HepG2 (cell line): ENCODE results near the gene DLG4. TPM values are rescaled to one million over a fixed set of nuclear protein-coding genes. Genes with fewer than 3 reads are reported as not detected.

ENCODE experiments used
- CBFB ChIP-seq: sonication (generic); formaldehyde crosslinking; IDR thresholded peaks from 2 replicates; pipeline ENCODE4 v1.4.0; 2020; ENCODE audit warnings: missing genetic modification reagents
- HNRNPK ChIP-seq: fragments of 200-400 bp; formaldehyde crosslinking; IDR thresholded peaks from 2 replicates; pipeline ENCODE4 v1.6.1; 2018; ENCODE audit warnings: low read length, low read depth, moderate library complexity, mild to moderate bottlenecking; ENCODE audit not compliant: poor library complexity, severe bottlenecking
- SALL1 ChIP-seq: sonication (generic); formaldehyde crosslinking; IDR thresholded peaks from 2 replicates; pipeline ENCODE4 v1.8.0; 2022; ENCODE audit warnings: mild to moderate bottlenecking, missing genetic modification reagents
- SMARCC2 ChIP-seq: fragments of 450-650 bp; IDR thresholded peaks from 2 replicates; pipeline ENCODE4 v1.6.1; 2017; ENCODE audit warnings: antibody characterized with exemption, mild to moderate bottlenecking
- ZNF468 ChIP-seq: sonication (generic); formaldehyde crosslinking; IDR thresholded peaks from 2 replicates; pipeline ENCODE4 v1.8.0; 2022; ENCODE audit warnings: mild to moderate bottlenecking, moderate library complexity, missing genetic modification reagents
- ZNF607 ChIP-seq: sonication (generic); formaldehyde crosslinking; IDR thresholded peaks from 2 replicates; pipeline ENCODE4 v1.5.1; 2020; ENCODE audit warnings: missing genetic modification reagents, mild to moderate bottlenecking, borderline replicate concordance
- ZNF749 ChIP-seq: sonication (generic); formaldehyde crosslinking; IDR thresholded peaks from 2 replicates; pipeline ENCODE4 v1.8.0; 2022; ENCODE audit warnings: mild to moderate bottlenecking, missing genetic modification reagents, moderate library complexity, borderline replicate concordance
- polyA plus RNA-seq, 8 experiments: library from polyadenylated mRNA; depleted of rRNA in 3 of 8; stranded (reverse) in 7 of 8; unstranded in 1 of 8; fragments of >200 nt; fragmentation: Illumina TruSeq in 4 of 8; extraction: Trizol in 4 of 8; gene quantifications; 2 replicates each; pipeline versions ENCODE4 v1.2.1 to v1.2.3, GENCODE V29; 2011 to 2016; ENCODE audit warnings: low read depth in 4 of 8, missing spikeins in 1 of 8, mixed read lengths in 1 of 8; ENCODE audit not compliant: insufficient read depth in 1 of 8
- total RNA-seq, 5 experiments: library from RNA; depleted of rRNA; stranded (reverse); fragments of >200 nt; fragmentation: Illumina TruSeq; extraction: Trizol; gene quantifications; 2 replicates each; pipeline ENCODE4 v1.2.3, GENCODE V29; 2016; ENCODE audit warnings: low read depth in 1 of 5
- TF ChIP-seq, protein P1 (sequence below): sonication (generic); formaldehyde crosslinking; IDR thresholded peaks from 2 replicates; pipeline ENCODE4 v1.4.0; 2020; ENCODE audit warnings: missing genetic modification reagents
- TF ChIP-seq, protein P2 (sequence below): sonication (generic); formaldehyde crosslinking; IDR thresholded peaks from 2 replicates; pipeline ENCODE4 v1.8.1; 2022; ENCODE audit warnings: mild to moderate bottlenecking, missing genetic modification reagents
- TF ChIP-seq, protein P3 (sequence below): IDR thresholded peaks from 2 replicates; pipeline ENCODE4 v1.6.1; 2012; ENCODE audit warnings: inconsistent platforms
- TF ChIP-seq, protein P4 (sequence below): sonication (generic); formaldehyde crosslinking; IDR thresholded peaks from 2 replicates; pipeline ENCODE4 v1.4.0; 2020; ENCODE audit warnings: mild to moderate bottlenecking, missing genetic modification reagents
- TF ChIP-seq, protein P5 (sequence below): sonication (generic); formaldehyde crosslinking; IDR thresholded peaks from 2 replicates; pipeline ENCODE4 v1.5.1; 2020; ENCODE audit warnings: missing genetic modification reagents, mild to moderate bottlenecking, borderline replicate concordance

The DLG4 gene
- total and polyA plus RNA-seq, 2 of the 13 experiments (the other 11 are each of a cell fraction or from before 2014, with no cell fraction given): 0.71 to 4.3 TPM

DNA sequence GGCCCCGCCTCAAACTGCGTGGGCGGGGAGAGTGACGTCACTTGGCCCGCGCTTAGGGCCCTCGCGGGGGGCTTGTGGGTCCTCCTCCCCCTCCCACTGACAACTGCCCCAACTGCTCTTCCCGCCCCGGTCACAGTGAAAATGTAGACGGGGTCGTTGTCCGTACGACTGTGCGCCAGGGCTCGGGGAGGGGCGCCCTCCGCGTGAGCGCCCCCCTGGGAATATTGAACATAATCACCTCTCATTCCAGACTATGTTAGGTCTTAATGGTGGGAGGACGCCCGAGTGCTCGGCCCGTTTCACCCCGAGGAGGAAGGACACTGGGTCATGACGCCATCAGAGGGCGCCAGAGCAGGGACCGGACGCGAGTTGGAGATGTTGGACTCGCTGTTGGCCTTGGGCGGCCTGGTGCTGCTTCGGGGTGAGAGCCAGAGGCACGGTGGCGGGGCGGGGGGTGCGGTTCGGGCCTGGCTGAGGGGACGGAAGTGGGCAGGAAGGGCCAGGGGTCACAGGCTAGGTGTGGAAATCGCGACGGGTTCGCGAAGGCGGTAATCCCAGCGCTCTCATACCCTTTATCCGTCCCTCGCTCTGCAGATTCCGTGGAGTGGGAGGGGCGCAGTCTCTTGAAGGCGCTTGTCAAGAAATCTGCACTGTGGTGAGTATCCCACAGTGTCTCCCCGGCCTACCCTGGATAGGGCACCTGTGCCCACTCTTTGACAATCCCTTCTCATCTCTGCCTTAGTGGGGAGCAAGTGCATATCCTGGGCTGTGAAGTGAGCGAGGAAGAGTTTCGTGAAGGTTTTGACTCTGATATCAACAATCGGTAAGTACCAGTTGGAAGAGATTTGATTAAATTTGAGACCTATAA lies 32.8 kb upstream of the DLG4 start, which contains the start of gene ELP5 (continued):
- TF ChIP-seq, protein P1, sequence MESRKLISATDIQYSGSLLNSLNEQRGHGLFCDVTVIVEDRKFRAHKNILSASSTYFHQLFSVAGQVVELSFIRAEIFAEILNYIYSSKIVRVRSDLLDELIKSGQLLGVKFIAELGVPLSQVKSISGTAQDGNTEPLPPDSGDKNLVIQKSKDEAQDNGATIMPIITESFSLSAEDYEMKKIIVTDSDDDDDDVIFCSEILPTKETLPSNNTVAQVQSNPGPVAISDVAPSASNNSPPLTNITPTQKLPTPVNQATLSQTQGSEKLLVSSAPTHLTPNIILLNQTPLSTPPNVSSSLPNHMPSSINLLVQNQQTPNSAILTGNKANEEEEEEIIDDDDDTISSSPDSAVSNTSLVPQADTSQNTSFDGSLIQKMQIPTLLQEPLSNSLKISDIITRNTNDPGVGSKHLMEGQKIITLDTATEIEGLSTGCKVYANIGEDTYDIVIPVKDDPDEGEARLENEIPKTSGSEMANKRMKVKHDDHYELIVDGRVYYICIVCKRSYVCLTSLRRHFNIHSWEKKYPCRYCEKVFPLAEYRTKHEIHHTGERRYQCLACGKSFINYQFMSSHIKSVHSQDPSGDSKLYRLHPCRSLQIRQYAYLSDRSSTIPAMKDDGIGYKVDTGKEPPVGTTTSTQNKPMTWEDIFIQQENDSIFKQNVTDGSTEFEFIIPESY (CRISPR knock-in tag): no peak; the same call in 1 of the 2 replicates
- TF ChIP-seq HNRNPK (peak; percentile 46), SALL1 (peak; percentile 82), ZNF607 (CRISPR knock-in tag) (peak; percentile 92), CBFB (CRISPR knock-in tag) (peak; percentile 47; the same call in 1 of the 2 replicates), ZNF749 (CRISPR knock-in tag) (peak; percentile 91), ZNF468 (CRISPR knock-in tag) (peak; percentile 78; the same call in 1 of the 2 replicates), SMARCC2 (no peak)
- TF ChIP-seq, protein P2, sequence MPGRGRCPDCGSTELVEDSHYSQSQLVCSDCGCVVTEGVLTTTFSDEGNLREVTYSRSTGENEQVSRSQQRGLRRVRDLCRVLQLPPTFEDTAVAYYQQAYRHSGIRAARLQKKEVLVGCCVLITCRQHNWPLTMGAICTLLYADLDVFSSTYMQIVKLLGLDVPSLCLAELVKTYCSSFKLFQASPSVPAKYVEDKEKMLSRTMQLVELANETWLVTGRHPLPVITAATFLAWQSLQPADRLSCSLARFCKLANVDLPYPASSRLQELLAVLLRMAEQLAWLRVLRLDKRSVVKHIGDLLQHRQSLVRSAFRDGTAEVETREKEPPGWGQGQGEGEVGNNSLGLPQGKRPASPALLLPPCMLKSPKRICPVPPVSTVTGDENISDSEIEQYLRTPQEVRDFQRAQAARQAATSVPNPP: 0 out of 2 replicates have a peak, but pooled peaks have one; percentile 30
- TF ChIP-seq, protein P3, sequence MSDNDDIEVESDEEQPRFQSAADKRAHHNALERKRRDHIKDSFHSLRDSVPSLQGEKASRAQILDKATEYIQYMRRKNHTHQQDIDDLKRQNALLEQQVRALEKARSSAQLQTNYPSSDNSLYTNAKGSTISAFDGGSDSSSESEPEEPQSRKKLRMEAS: peak; percentile 93
- TF ChIP-seq, protein P4, sequence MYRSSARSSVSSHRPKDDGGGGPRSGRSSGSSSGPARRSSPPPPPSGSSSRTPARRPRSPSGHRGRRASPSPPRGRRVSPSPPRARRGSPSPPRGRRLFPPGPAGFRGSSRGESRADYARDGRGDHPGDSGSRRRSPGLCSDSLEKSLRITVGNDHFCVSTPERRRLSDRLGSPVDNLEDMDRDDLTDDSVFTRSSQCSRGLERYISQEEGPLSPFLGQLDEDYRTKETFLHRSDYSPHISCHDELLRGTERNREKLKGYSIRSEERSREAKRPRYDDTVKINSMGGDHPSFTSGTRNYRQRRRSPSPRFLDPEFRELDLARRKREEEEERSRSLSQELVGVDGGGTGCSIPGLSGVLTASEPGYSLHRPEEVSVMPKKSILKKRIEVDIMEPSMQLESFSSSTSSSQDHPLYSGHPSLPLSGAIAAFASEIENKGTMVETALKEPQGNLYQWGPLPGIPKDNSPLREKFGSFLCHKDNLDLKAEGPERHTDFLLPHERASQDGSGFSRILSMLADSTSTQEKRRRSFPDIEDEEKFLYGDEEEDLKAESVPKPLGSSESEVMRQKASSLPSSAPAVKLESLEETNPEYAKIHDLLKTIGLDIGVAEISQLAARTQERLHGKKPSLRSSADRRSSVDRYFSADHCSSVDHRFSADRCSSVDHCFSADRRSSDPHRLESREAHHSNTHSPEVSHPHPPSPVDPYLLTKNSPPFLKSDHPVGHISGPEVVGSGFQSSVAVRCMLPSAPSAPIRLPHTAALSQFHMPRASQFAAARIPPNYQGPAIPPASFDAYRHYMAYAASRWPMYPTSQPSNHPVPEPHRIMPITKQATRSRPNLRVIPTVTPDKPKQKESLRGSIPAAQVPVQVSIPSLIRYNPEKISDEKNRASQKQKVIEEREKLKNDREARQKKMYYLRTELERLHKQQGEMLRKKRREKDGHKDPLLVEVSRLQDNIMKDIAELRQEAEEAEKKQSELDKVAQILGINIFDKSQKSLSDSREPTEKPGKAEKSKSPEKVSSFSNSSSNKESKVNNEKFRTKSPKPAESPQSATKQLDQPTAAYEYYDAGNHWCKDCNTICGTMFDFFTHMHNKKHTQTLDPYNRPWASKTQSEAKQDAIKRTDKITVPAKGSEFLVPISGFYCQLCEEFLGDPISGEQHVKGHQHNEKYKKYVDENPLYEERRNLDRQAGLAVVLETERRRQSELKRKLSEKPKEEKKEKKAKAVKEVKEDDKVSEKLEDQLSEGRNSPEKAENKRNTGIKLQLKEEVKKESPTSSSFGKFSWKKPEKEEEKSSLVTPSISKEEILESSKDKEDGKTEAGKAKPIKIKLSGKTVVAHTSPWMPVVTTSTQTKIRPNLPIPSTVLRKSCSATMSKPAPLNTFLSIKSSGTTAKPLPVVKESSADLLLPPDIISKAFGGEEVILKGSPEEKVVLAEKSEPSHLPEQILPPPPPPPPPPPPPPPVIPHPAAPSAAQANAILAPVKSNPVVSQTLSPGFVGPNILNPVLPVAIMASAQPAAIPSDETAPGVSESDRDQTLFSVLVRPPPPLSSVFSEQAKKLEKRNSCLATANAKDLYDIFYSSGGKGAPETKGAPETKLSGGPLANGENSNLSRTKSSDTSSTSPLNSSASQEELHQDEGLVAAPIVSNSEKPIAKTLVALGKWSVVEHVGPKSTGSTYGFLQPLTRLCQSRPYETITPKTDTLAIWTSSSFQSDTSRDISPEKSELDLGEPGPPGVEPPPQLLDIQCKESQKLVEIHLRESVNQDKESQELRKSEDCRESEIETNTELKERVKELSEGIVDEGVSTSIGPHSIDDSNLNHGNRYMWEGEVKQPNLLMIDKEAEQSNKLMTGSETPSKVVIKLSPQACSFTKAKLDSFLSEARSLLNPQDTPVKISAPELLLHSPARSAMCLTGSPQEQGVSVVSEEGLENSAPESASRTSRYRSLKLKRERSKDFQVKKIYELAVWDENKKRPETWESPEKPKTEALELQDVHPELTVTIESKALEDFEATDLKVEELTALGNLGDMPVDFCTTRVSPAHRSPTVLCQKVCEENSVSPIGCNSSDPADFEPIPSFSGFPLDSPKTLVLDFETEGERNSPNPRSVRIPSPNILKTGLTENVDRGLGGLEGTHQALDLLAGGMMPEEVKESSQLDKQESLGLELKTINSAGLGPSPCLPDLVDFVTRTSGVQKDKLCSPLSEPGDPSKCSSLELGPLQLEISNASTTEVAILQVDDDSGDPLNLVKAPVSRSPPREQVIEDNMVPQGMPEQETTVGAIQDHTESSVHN (CRISPR knock-in tag): peak; percentile 76; the same call in 1 of the 2 replicates
- TF ChIP-seq, protein P5, sequence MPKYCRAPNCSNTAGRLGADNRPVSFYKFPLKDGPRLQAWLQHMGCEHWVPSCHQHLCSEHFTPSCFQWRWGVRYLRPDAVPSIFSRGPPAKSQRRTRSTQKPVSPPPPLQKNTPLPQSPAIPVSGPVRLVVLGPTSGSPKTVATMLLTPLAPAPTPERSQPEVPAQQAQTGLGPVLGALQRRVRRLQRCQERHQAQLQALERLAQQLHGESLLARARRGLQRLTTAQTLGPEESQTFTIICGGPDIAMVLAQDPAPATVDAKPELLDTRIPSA: no peak
